ENCODE measurements around the gene MATR3. TPM values are rescaled to one million over a fixed set of nuclear protein-coding genes. Genes with fewer than 3 reads are reported as not detected.

The MATR3 gene
- total and polyA plus RNA-seq, 10 of the 15 experiments (the other 5 are each of a cell fraction or from before 2014, with no cell fraction given) = 134 to 401 (median 221) TPM

- H3K9me3 ChIP-seq (replicated peaks; ENCODE audit: control insufficient read depth, insufficient read depth, low read length) = no peaks in the 10 kb centered on the region
- FAIRE-seq = no peak
- no peak overlapping the region for H3K27ac ChIP-seq (ENCODE audit: control insufficient read depth, insufficient read depth)
- H3K4me3 ChIP-seq = no peak overlapping the region
- no peak for DNase-seq (ENCODE audit: low read depth, low spot score)
- RAD21 ChIA-PET (ENCODE audit: unreplicated experiment) = interaction anchor here (0.7 to 2.8 kb wide), 14 partner anchors 9 to 1416 kb away, joined by 3 to 10 read pairs (median 5); partner anchors contain the start of genes MATR3 and PAIP2
- BruUV-seq (replicated peaks) = no TSS peak
- H2AFZ ChIP-seq (ENCODE audit: control insufficient read depth, low read depth, low read length) = no peak overlapping the region
- in situ Hi-C loops (cut with MboI) (no loop called here), intact Hi-C loops (cut with micrococcal nuclease; ENCODE audit: unreplicated experiment) (no loop called here)
- H3K4me1 ChIP-seq (ENCODE audit: control insufficient read depth, insufficient read depth, low read length) = peaks cover 23% of the 10 kb centered on the region
- H4K20me1 ChIP-seq (ENCODE audit: control insufficient read depth, insufficient read depth) = peaks cover 19% of the 10 kb centered on the region
- no peak for ATAC-seq
- TF ChIP-seq FOS (IDR thresholded peaks at IDR 0.05; ENCODE audit: borderline replicate concordance, extremely low read depth, insufficient read length) (no peak), DPF2 (IDR thresholded peaks at IDR 0.05) (no peak), ZBED1 (IDR thresholded peaks at IDR 0.05; ENCODE audit: borderline replicate concordance) (no peak), EP300 (IDR thresholded peaks at IDR 0.05; ENCODE audit: borderline replicate concordance in 1 of 2, control insufficient read depth in 1 of 2, low read depth in 2 of 2, low read length in 2 of 2) (no peak)
- POLR2A ChIA-PET = interaction anchor here (0.5 to 3.5 kb wide), 16 partner anchors 8 to 429 kb away, joined by 3 to 21 read pairs (median 4); partner anchors contain the start of genes MATR3, MZB1 and PAIP2
- CTCF ChIA-PET = interaction anchor here (0.6 to 5.4 kb wide), 11 partner anchors 8 to 68 kb away, joined by 3 to 31 read pairs (median 5); partner anchors contain the start of genes MATR3 and PAIP2
- 35% methylated on average over 3 of the region's 3 CpGs for WGBS (ENCODE audit: insufficient coverage, insufficient replicate concordance, low lambda C conversion rate, missing lambda C conversion rate)
- no peaks in the 10 kb centered on the region for H3K36me3 ChIP-seq (ENCODE audit: control insufficient read depth in 2 of 2, insufficient read depth in 2 of 2, low read length in 1 of 2)
- SMC1A ChIA-PET (ENCODE audit: uncharacterized antibody, unreplicated experiment) = interaction anchor here (0.7 to 8.0 kb wide), 22 partner anchors 9 to 207 kb away, joined by 3 to 67 read pairs (median 4); partner anchors contain the start of genes MATR3 and PAIP2
- no peak overlapping the region for H3K9ac ChIP-seq (ENCODE audit: control insufficient read depth, insufficient read depth, low read length)
- no peaks in the 10 kb centered on the region for H3K27me3 ChIP-seq (replicated peaks in 1 of 2; ENCODE audit: control insufficient read depth in 2 of 2, insufficient read depth in 2 of 2, low read length in 1 of 2)
- peaks cover 99% of the 10 kb centered on the region for H3K79me2 ChIP-seq (ENCODE audit: control insufficient read depth, insufficient read depth, low read length)
- H3K4me2 ChIP-seq (ENCODE audit: control insufficient read depth, insufficient read depth) = peak overlapping the region; percentile 13
Measured at GRCh38 chr5:139304391-139305324, 11.1 kb downstream of the MATR3 start.
